Common myeloid progenitor, CD34-positive (primary cell): ENCODE results near the gene CDRT4.

ENCODE experiments used
- CTCF ChIA-PET: fragments of 350-600 bp; sonication (Branson Sonifier 250); formaldehyde crosslinking; loops from one replicate; lab custom pipeline; 2021; ENCODE audit warnings: antibody characterized with exemption; lab: Charles Lee
- POLR2A ChIA-PET: fragments of 350-600 bp; sonication (Branson Sonifier 250); formaldehyde crosslinking; loops from one replicate; lab custom pipeline; 2021; ENCODE audit warnings: antibody characterized with exemption; lab: Charles Lee
- DNase-seq, 3 donors: peaks; one replicate each; pipeline versions ENCODE4 v3.0.0 to v3.0.0-alpha.2; 2013
- H3K27ac ChIP-seq, 2 experiments: 1 replicate in 1 of 2; 2 replicates in 1 of 2; pipeline ENCODE4 v1.7.0; 2013; ENCODE audit warnings: inconsistent platforms in 2 of 2, low read length in 2 of 2, mild to moderate bottlenecking in 2 of 2, low read depth in 1 of 2, moderate library complexity in 1 of 2; ENCODE audit not compliant: severe bottlenecking in 2 of 2, insufficient read depth in 1 of 2, poor library complexity in 1 of 2
- H3K27me3 ChIP-seq, 5 experiments: replicated peaks in 2 of 5; 1 replicate in 3 of 5; 2 replicates in 2 of 5; pipeline versions ENCODE4 v1.6.1 to v1.7.0; 2013; ENCODE audit warnings: low read length in 4 of 5, mild to moderate bottlenecking in 2 of 5, moderate library complexity in 2 of 5, inconsistent platforms in 1 of 5; ENCODE audit not compliant: insufficient read depth in 5 of 5, control insufficient read depth in 4 of 5
- H3K36me3 ChIP-seq, 4 experiments: 1 replicate in 2 of 4; 2 replicates in 2 of 4; pipeline versions ENCODE4 v1.6.1 to v1.7.0; 2013; ENCODE audit warnings: low read length in 3 of 4, control low read depth in 1 of 4, mild to moderate bottlenecking in 1 of 4; ENCODE audit not compliant: control insufficient read depth in 4 of 4, insufficient read depth in 4 of 4
- H3K4me1 ChIP-seq, 4 experiments: 1 replicate in 3 of 4; 2 replicates in 1 of 4; pipeline versions ENCODE4 v1.6.1 to v1.7.1; 2013; ENCODE audit warnings: low read length in 3 of 4, mild to moderate bottlenecking in 3 of 4, control low read depth in 1 of 4, inconsistent platforms in 1 of 4, moderate library complexity in 1 of 4; ENCODE audit not compliant: control insufficient read depth in 4 of 4, insufficient read depth in 4 of 4; ENCODE audit errors: control extremely low read depth in 1 of 4
- H3K4me3 ChIP-seq, 7 experiments: 1 replicate in 4 of 7; 2 replicates in 3 of 7; pipeline versions ENCODE4 v1.5.1 to v1.7.0; 2013; ENCODE audit warnings: mild to moderate bottlenecking in 7 of 7, low read length in 6 of 7, moderate library complexity in 6 of 7, inconsistent platforms in 2 of 7, low read depth in 2 of 7, control low read depth in 1 of 7; ENCODE audit not compliant: insufficient read depth in 4 of 7, control insufficient read depth in 1 of 7; ENCODE audit errors: extremely low read depth in 1 of 7
- H3K9me3 ChIP-seq, 5 experiments: 1 replicate in 4 of 5; 2 replicates in 1 of 5; pipeline versions ENCODE4 v1.6.1 to v1.7.1; 2013; ENCODE audit warnings: low read length in 4 of 5, mild to moderate bottlenecking in 2 of 5, inconsistent platforms in 1 of 5, low read depth in 1 of 5, moderate library complexity in 1 of 5; ENCODE audit not compliant: control insufficient read depth in 4 of 5, insufficient read depth in 2 of 5; ENCODE audit errors: control extremely low read depth in 1 of 5
- WGBS: methylation state at CpG from one replicate; pipeline ENCODE4 v1.1.5; 2013; ENCODE audit not compliant: insufficient coverage; 5-methylcytosine and 5-hydroxymethylcytosine counted together

The CDRT4 gene

DNA sequence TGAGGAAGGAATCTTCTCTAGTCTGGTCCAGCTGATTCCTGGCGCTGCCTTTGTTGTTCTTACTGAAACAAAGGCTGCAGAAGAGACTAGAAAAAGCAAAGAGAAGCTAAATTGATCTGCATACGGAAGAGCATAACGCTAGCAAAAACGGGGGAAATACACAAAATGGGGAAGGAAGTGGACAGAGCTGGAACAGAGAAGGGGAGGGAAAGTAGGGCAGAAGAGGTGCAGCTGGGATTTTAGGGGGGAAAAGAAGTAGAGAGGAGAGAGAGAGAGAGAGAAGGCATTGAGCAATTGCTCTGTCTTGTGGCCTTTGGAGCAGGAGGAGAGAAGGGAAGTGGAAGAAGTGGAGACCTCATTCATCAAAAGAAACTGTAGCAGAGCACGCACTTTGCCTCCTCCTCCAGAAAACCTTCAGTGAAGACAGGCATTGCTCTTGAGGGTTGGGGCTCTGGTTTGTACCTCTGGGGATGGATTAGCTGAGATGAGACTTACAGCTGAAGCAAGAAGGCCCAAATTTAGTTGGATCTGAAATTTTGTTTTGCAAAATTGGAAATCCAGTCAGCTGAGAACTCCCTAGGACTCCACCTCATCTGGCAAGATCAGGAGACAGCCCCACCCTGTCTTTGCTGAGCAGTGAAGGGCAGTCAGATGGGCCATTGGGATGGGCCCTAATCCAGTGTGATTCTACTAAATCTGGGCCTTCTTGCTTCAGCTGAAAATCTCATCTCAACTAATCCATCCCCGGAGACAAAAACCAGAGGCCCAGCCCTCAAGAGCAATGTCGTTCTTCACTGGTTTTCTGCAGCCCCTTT, 55.8 kb downstream of the CDRT4 start:
- WGBS, result 32% methylated on average over 6 of the region's 7 CpGs
- H3K27ac ChIP-seq, result no peak overlapping the region
- H3K9me3 ChIP-seq, result no peaks in the 10 kb centered on the region
- H3K4me1 ChIP-seq, result peaks cover 0 to 15% (median 12%) of the 10 kb centered on the region in 4 experiments
- no peaks in the 10 kb centered on the region for H3K36me3 ChIP-seq
- no peak overlapping the region for H3K4me3 ChIP-seq
- ChIA-PET POLR2A (no interaction called here), CTCF (interaction anchor here (0.6 to 1.1 kb wide), 3 partner anchors 15 to 211 kb away, joined by 3 read pairs; no protein-coding TSS in a partner anchor)
- H3K27me3 ChIP-seq, result no peaks in the 10 kb centered on the region
- peak; percentile 11 to 41 (median 38) for DNase-seq

DNA sequence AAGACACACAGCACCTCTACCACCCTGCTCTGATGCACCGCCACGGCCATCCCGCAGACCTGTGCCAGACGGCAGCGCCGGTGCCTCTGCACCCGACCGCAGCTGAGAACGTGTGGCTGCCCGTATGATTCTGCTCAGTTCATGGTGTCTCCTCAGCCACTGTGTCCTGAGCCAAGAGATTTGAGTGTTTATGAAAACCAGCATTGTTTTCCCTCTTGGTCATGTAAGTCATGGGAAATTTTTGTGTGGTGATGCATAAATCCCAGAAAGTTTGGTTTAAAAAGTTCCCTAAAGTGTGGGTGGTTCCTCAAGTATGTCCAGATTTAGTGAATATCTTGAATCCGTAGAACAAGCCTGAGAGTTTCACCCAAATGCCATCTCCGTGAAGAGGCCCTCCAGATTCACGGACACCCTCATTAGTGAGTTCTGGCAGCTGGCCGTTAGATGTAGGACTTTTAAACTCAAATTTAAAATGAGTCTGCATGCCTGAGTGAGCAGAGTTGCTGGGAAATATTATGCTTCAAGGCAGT, 57.6 kb downstream of the CDRT4 start:
- ChIA-PET CTCF (no interaction called here), POLR2A (no interaction called here)
- H3K36me3 ChIP-seq, result no peaks in the 10 kb centered on the region
- 97% methylated on average over 5 of the region's 14 CpGs for WGBS
- peaks cover 0 to 15% (median 12%) of the 10 kb centered on the region in 4 experiments for H3K4me1 ChIP-seq
- no peaks in the 10 kb centered on the region for H3K27me3 ChIP-seq
- H3K27ac ChIP-seq, result no peak overlapping the region
- DNase-seq, result no peak
- no peak overlapping the region for H3K4me3 ChIP-seq
- H3K9me3 ChIP-seq, result no peaks in the 10 kb centered on the region

DNA sequence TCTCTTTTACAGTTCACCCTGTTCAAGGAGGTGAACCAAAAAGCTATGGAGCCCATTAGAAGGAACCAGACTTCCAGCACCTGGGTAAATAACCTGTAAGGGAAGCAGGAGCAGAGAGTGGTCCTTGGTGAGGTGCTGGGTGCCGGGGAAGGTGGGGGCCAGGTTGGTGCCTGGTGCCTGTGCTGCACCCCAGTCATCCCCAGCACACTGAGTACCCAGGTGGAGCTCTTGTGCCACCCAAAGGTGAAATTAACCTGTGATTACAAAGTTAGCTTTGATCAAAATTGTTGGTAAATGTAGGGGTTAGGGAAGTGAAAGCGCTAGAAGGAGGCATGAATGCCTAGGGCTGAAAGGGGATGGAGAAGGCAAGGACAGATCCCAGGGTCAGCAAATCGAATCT, 58.6 kb downstream of the CDRT4 start:
- no peak overlapping the region for H3K4me3 ChIP-seq
- H3K9me3 ChIP-seq, result no peaks in the 10 kb centered on the region
- ChIA-PET CTCF (no interaction called here), POLR2A (no interaction called here)
- no peaks in the 10 kb centered on the region for H3K27me3 ChIP-seq
- H3K4me1 ChIP-seq, result peaks cover 0 to 15% (median 12%) of the 10 kb centered on the region in 4 experiments
- H3K27ac ChIP-seq, result no peak overlapping the region
- DNase-seq, result no peak
- WGBS, result 97% methylated on average over 3 of the region's 3 CpGs
- H3K36me3 ChIP-seq, result no peaks in the 10 kb centered on the region

DNA sequence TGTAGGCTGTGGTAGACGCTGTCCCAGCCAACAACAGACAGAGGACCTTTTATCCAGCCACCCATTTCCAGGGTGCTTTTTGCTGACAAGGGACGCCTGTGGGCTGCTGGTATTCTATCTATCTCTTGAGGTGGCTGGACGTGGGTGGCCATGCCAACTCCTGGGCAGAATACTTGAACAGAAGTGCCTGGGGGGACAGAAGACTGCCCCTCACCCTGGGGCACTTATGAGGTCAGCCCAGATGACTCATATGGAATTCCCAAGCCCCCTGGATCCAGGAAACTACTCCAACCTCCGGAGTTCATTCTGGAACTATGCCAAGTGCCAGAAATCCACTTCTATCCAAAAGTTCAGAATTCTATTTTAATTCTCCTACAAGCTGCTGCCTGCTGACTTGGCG, 61.3 kb downstream of the CDRT4 start:
- WGBS, result 100% methylated on average over 2 of the region's 5 CpGs
- no peaks in the 10 kb centered on the region for H3K4me1 ChIP-seq
- DNase-seq, result no peak
- no peaks in the 10 kb centered on the region for H3K36me3 ChIP-seq
- H3K9me3 ChIP-seq, result no peaks in the 10 kb centered on the region
- no peaks in the 10 kb centered on the region for H3K27me3 ChIP-seq
- no peak overlapping the region for H3K4me3 ChIP-seq
- POLR2A ChIA-PET, result no interaction called here
- CTCF ChIA-PET, result no interaction called here
- H3K27ac ChIP-seq, result no peak overlapping the region

DNA sequence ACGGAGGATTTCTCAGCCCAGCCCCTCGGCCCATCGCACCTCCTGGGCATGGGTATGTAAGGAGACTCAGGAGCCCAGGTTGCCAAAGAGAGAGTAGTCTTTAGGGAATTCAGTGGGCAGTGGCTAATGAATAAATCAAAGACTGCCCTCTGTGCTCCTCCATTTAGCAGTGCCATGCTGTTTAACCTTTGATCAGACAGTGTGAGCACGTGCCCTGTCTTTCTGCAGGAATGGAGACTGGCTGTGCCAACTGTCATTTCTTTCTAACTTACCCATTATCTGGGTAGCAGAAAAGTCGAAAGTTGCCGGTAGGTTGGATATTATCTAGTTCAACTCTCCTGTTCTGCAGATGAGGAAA, 62.4 kb downstream of the CDRT4 start:
- Histone ChIP-seq H3K27me3 (no peaks in the 10 kb centered on the region), H3K27ac (no peak overlapping the region), H3K36me3 (no peaks in the 10 kb centered on the region), H3K9me3 (no peaks in the 10 kb centered on the region), H3K4me1 (no peaks in the 10 kb centered on the region), H3K4me3 (no peak overlapping the region)
- POLR2A ChIA-PET, result no interaction called here
- CTCF ChIA-PET, result no interaction called here
- no peak for DNase-seq
- WGBS, result 100% methylated on average over 6 of the region's 6 CpGs

DNA sequence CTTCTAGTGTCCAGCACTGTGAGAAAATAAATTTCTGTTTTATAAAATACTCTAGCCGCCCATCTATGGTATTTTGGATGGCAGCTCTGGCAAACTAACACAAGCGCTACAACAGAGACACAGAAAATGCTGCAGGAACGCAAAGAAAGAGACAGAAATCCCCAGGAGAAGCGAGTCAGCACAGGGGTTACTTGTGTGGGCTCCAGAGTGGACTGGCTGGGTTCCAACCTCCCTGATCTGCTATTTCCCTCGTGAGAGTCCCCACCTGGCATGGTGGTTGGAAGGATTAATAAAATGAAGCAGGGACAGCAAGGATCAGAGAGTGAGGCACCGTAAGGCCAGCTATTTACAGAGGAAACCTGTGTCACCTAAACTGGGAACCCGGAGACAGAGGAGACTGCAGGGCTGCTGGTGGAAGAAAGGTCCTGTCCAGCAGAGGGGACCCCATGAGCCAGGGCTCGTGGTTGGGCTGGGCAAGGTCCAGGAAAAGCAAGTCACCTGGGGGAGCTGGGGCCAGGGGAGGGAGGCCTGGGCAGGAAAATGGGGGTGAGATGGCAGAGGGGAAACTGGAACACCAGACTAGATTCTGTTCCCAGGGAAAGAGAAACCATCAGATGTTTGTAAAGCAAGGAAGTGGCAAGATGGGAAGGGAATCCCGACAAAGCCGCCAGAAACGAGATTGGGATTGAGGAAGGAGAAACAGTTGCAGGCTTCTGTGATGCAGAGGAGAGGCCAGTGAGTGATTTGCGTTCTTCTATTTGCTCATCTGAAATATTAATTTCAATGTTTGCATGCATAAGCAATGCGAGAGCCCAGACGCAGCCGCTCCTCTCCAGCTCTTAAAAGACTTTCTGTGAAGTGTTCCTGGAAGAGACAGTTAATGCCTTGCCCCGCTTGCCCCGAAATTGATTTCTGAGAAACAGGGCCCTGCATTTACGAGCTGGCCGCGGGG, 63.0 kb downstream of the CDRT4 start:
- Histone ChIP-seq H3K36me3 (no peaks in the 10 kb centered on the region), H3K4me1 (no peaks in the 10 kb centered on the region), H3K27me3 (no peaks in the 10 kb centered on the region), H3K9me3 (no peaks in the 10 kb centered on the region), H3K27ac (no peak overlapping the region), H3K4me3 (no peak overlapping the region)
- DNase-seq, result peak in 1 of 3 donors; percentile 4
- POLR2A ChIA-PET, result no interaction called here
- WGBS, result 92% methylated on average over 19 of the region's 20 CpGs
- CTCF ChIA-PET, result no interaction called here
